ENCODE measurements around the gene OR6X1. TPM values are rescaled to one million over a fixed set of nuclear protein-coding genes. Genes with fewer than 3 reads are reported as not detected.

OR6X1 gene
- total RNA-seq, 1 experiment from 2014 or later: not detected

GRCh38 chr11:123741159-123742030 is 12.9 kb downstream of the OR6X1 start, which contains the start of gene ZNF202 (continued):
- TF ChIP-seq ARID4B (CRISPR knock-in tag; IDR thresholded peaks at IDR 0.05; ENCODE audit: borderline replicate concordance) (peak; percentile 88; the same call in 1 of the 2 replicates), MYBL2 (CRISPR knock-in tag; IDR thresholded peaks at IDR 0.05) (peak; percentile 75), ZBTB21 (CRISPR knock-in tag; IDR thresholded peaks at IDR 0.05; ENCODE audit: borderline replicate concordance) (0 out of 2 replicates have a peak, but pooled peaks have one; percentile 52), ZNF317 (CRISPR knock-in tag; IDR thresholded peaks at IDR 0.05; ENCODE audit: borderline replicate concordance, low read depth) (no peak), ZNF671 (CRISPR knock-in tag; IDR thresholded peaks at IDR 0.05) (no peak), MXD4 (CRISPR knock-in tag; IDR thresholded peaks at IDR 0.05; ENCODE audit: borderline replicate concordance) (no peak)

- Mint-ChIP-seq H3K27ac (peak overlapping the region; percentile 69), H3K36me3 (peaks cover 41% of the 10 kb centered on the region), H3K4me1 (peaks cover 47% of the 10 kb centered on the region), H3K27me3 (ENCODE audit: low read depth) (no peaks in the 10 kb centered on the region; the same call in 1 of the 2 replicates), H3K4me3 (peak overlapping the region; percentile 79), H3K9me3 (peaks cover 22% of the 10 kb centered on the region)
- ChIA-PET CTCF (interaction anchor here (0.6 to 1.5 kb wide), 2 partner anchors 30 to 331 kb away, joined by 3 to 6 read pairs; no protein-coding TSS in a partner anchor), POLR2A (no interaction called here)
- TF ChIP-seq CREM (CRISPR knock-in tag; IDR thresholded peaks at IDR 0.05) (0 out of 2 replicates have a peak, but pooled peaks have one; percentile 10), E2F5 (CRISPR knock-in tag; IDR thresholded peaks at IDR 0.05) (no peak), ZNF416 (CRISPR knock-in tag; IDR thresholded peaks at IDR 0.05) (no peak), JAZF1 (CRISPR knock-in tag; IDR thresholded peaks at IDR 0.05) (no peak)
- DNase-seq (ENCODE audit: low spot score) (no peak), ATAC-seq (no peak)
Observed at GRCh38 chr11:123740787-123741158, 13.5 kb downstream of the OR6X1 start.

GRCh38 chr11:123738374-123738773 is 15.9 kb downstream of the OR6X1 start:
- Mint-ChIP-seq H3K27me3 (ENCODE audit: low read depth) (no peaks in the 10 kb centered on the region; the same call in 1 of the 2 replicates), H3K36me3 (peaks cover 41% of the 10 kb centered on the region), H3K9me3 (peaks cover 22% of the 10 kb centered on the region), H3K27ac (no peak overlapping the region), H3K4me1 (peaks cover 29% of the 10 kb centered on the region), H3K4me3 (no peak overlapping the region)
- no peak for ATAC-seq
- CTCF ChIA-PET: no interaction called here
- POLR2A ChIA-PET: no interaction called here
- DNase-seq (ENCODE audit: low spot score): no peak
- TF ChIP-seq ZNF232 (CRISPR knock-in tag; IDR thresholded peaks at IDR 0.05): no peak
- no peak for TF ChIP-seq MXD4 (CRISPR knock-in tag; IDR thresholded peaks at IDR 0.05; ENCODE audit: borderline replicate concordance)
- no peak for TF ChIP-seq STAT6 (CRISPR knock-in tag; conservative IDR thresholded peaks at IDR 0.05; ENCODE audit: low read depth)
- TF ChIP-seq E2F1 (CRISPR knock-in tag; IDR thresholded peaks at IDR 0.05): no peak
- no peak for TF ChIP-seq ZBTB43 (CRISPR knock-in tag; IDR thresholded peaks at IDR 0.05)
- TF ChIP-seq PREB (CRISPR knock-in tag; IDR thresholded peaks at IDR 0.05; ENCODE audit: borderline replicate concordance): no peak
- TF ChIP-seq ZNF263 (CRISPR knock-in tag; IDR thresholded peaks at IDR 0.05; ENCODE audit: low read depth): no peak
- no peak for TF ChIP-seq ZNF423 (CRISPR knock-in tag; IDR thresholded peaks at IDR 0.05)
- no peak for TF ChIP-seq IRF2 (CRISPR knock-in tag; IDR thresholded peaks at IDR 0.05; ENCODE audit: borderline replicate concordance, low read depth)
- no peak for TF ChIP-seq KAT7 (CRISPR knock-in tag; IDR thresholded peaks at IDR 0.05; ENCODE audit: borderline replicate concordance)
- no peak for TF ChIP-seq FOXJ3 (CRISPR knock-in tag; IDR thresholded peaks at IDR 0.05; ENCODE audit: borderline replicate concordance)
